ENCODE measurements around the gene KRT12. TPM values are rescaled to one million over a fixed set of nuclear protein-coding genes. Genes with fewer than 3 reads are reported as not detected.

KRT12 gene
- total RNA-seq, 1 donor from 2014 or later = not detected

GRCh38 chr17:40912486-40913210, 45.6 kb upstream of the KRT12 start:
- Mint-ChIP-seq H3K4me1 (ENCODE audit: low read depth, unreplicated experiment) (no peaks in the 10 kb centered on the region), H3K4me3 (ENCODE audit: unreplicated experiment) (no peak overlapping the region), H3K9me3 (ENCODE audit: unreplicated experiment) (peaks cover 2% of the 10 kb centered on the region), H3K27me3 (ENCODE audit: unreplicated experiment) (no peaks in the 10 kb centered on the region), H3K27ac (ENCODE audit: unreplicated experiment) (no peak overlapping the region), H3K36me3 (ENCODE audit: unreplicated experiment) (no peaks in the 10 kb centered on the region)
- DNase-seq = no peak
- TF ChIP-seq CTCF (IDR thresholded peaks at IDR 0.05; ENCODE audit: partially characterized antibody, unreplicated experiment) = no peak

- no peak for TF ChIP-seq CTCF (IDR thresholded peaks at IDR 0.05; ENCODE audit: partially characterized antibody, unreplicated experiment)
- no peak overlapping the region for H3K4me3 Mint-ChIP-seq (ENCODE audit: unreplicated experiment)
- DNase-seq = no peak
- H3K27ac Mint-ChIP-seq (ENCODE audit: unreplicated experiment) = no peak overlapping the region
- no peaks in the 10 kb centered on the region for H3K4me1 Mint-ChIP-seq (ENCODE audit: low read depth, unreplicated experiment)
- no peaks in the 10 kb centered on the region for H3K27me3 Mint-ChIP-seq (ENCODE audit: unreplicated experiment)
- H3K36me3 Mint-ChIP-seq (ENCODE audit: unreplicated experiment) = no peaks in the 10 kb centered on the region
- H3K9me3 Mint-ChIP-seq (ENCODE audit: unreplicated experiment) = no peaks in the 10 kb centered on the region
Observed at GRCh38 chr17:40910441-40910841, 43.4 kb upstream of the KRT12 start.

GRCh38 chr17:40909755-40910154, 42.7 kb upstream of the KRT12 start:
- Mint-ChIP-seq H3K27me3 (ENCODE audit: unreplicated experiment) (no peaks in the 10 kb centered on the region), H3K4me1 (ENCODE audit: low read depth, unreplicated experiment) (no peaks in the 10 kb centered on the region), H3K4me3 (ENCODE audit: unreplicated experiment) (no peak overlapping the region), H3K36me3 (ENCODE audit: unreplicated experiment) (no peaks in the 10 kb centered on the region), H3K27ac (ENCODE audit: unreplicated experiment) (no peak overlapping the region), H3K9me3 (ENCODE audit: unreplicated experiment) (no peaks in the 10 kb centered on the region)
- no peak for TF ChIP-seq CTCF (IDR thresholded peaks at IDR 0.05; ENCODE audit: partially characterized antibody, unreplicated experiment)
- DNase-seq = no peak

GRCh38 chr17:40909351-40909750, 42.3 kb upstream of the KRT12 start:
- Mint-ChIP-seq H3K9me3 (ENCODE audit: unreplicated experiment) (no peaks in the 10 kb centered on the region), H3K27ac (ENCODE audit: unreplicated experiment) (no peak overlapping the region), H3K4me1 (ENCODE audit: low read depth, unreplicated experiment) (no peaks in the 10 kb centered on the region), H3K36me3 (ENCODE audit: unreplicated experiment) (no peaks in the 10 kb centered on the region), H3K27me3 (ENCODE audit: unreplicated experiment) (no peaks in the 10 kb centered on the region), H3K4me3 (ENCODE audit: unreplicated experiment) (no peak overlapping the region)
- TF ChIP-seq CTCF (IDR thresholded peaks at IDR 0.05; ENCODE audit: partially characterized antibody, unreplicated experiment) = peak; percentile 69
- DNase-seq = peak; percentile 71

- no peak for DNase-seq
- Mint-ChIP-seq H3K36me3 (ENCODE audit: unreplicated experiment) (no peaks in the 10 kb centered on the region), H3K4me3 (ENCODE audit: unreplicated experiment) (no peak overlapping the region), H3K9me3 (ENCODE audit: unreplicated experiment) (no peaks in the 10 kb centered on the region), H3K4me1 (ENCODE audit: low read depth, unreplicated experiment) (peaks cover 2% of the 10 kb centered on the region), H3K27ac (ENCODE audit: unreplicated experiment) (no peak overlapping the region), H3K27me3 (ENCODE audit: unreplicated experiment) (no peaks in the 10 kb centered on the region)
- TF ChIP-seq CTCF (IDR thresholded peaks at IDR 0.05; ENCODE audit: partially characterized antibody, unreplicated experiment) = no peak
Observed at GRCh38 chr17:40906613-40907012, 39.6 kb upstream of the KRT12 start.

All from glutamatergic neuron (in vitro differentiated cells).